SU-DHL-6 (cell line): ENCODE measurements around the gene DNAH14.

Experiments
- EZH2phosphoT487 ChIP-seq: fragments of 200-600 bp; sonication (generic), shearing (Covaris generic); conservative IDR thresholded peaks from 2 replicates; pipeline ENCODE4 v1.6.1; 2018; ENCODE audit warnings: mild to moderate bottlenecking, antibody characterized with exemption, low read length, moderate library complexity, mixed read lengths
- TF ChIP-seq, protein P1 (sequence below): fragments of 200-600 bp; sonication (generic); IDR thresholded peaks from one replicate; pipeline ENCODE4 v1.5.1; 2017; ENCODE audit warnings: antibody characterized with exemption, mild to moderate bottlenecking, low read length, moderate library complexity; ENCODE audit not compliant: insufficient read depth, poor library complexity, severe bottlenecking

GRCh38 chr1:225426395-225427234 lies 497.1 kb downstream of the DNAH14 start:
- TF ChIP-seq, protein P1, sequence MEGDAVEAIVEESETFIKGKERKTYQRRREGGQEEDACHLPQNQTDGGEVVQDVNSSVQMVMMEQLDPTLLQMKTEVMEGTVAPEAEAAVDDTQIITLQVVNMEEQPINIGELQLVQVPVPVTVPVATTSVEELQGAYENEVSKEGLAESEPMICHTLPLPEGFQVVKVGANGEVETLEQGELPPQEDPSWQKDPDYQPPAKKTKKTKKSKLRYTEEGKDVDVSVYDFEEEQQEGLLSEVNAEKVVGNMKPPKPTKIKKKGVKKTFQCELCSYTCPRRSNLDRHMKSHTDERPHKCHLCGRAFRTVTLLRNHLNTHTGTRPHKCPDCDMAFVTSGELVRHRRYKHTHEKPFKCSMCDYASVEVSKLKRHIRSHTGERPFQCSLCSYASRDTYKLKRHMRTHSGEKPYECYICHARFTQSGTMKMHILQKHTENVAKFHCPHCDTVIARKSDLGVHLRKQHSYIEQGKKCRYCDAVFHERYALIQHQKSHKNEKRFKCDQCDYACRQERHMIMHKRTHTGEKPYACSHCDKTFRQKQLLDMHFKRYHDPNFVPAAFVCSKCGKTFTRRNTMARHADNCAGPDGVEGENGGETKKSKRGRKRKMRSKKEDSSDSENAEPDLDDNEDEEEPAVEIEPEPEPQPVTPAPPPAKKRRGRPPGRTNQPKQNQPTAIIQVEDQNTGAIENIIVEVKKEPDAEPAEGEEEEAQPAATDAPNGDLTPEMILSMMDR: no peak
- TF ChIP-seq EZH2phosphoT487: no peak
